ENCODE data around the gene DNAJC13. TPM values are rescaled to one million over a fixed set of nuclear protein-coding genes. Genes with fewer than 3 reads are reported as not detected.

Gene DNAJC13
- total and polyA plus RNA-seq, 4 donors = 12.0 to 70.4 (median 32.9) TPM

Other genes with a start within 250 kb of the DNAJC13 start
- 1 to 10 TPM; 1.2 to 4.2 TPM for gene ACP3, start 100.1 kb upstream of the DNAJC13 start, total RNA-seq
- gene ACP3, start 100.1 kb upstream of the DNAJC13 start, polyA plus RNA-seq = under 1 TPM in 1 of 2 donors, not detected in 1; 0.63 TPM
- 10 to 100 TPM; 15.5 to 18.3 TPM for gene ACKR4, start 179.8 kb downstream of the DNAJC13 start, total RNA-seq
- 10 to 100 TPM; 12.9 to 24.3 TPM for gene ACKR4, start 179.8 kb downstream of the DNAJC13 start, polyA plus RNA-seq
- 10 to 100 TPM; 31.9 to 52.4 TPM for gene ACAD11, start 242.3 kb downstream of the DNAJC13 start, total RNA-seq
- 10 to 100 TPM; 10.0 to 89.6 TPM for gene ACAD11, start 242.3 kb downstream of the DNAJC13 start, polyA plus RNA-seq
- 10 to 100 TPM; 34.4 to 37.7 TPM for gene UBA5, start 242.8 kb downstream of the DNAJC13 start, total RNA-seq
- 10 to 100 TPM; 29.7 to 36.9 TPM for gene UBA5, start 242.8 kb downstream of the DNAJC13 start, polyA plus RNA-seq